HK-2 (cell line): ENCODE measurements around the gene TDRD7.
"Not testable (repeated sequence)": the region's sequence is repeated elsewhere in the genome, so short reads cannot be mapped to it uniquely, and the experiment has no call there.

Experiments used
- DNase-seq: peaks from one replicate; pipeline ENCODE4 v3.0.0-alpha.2; 2018; ENCODE audit not compliant: unreplicated experiment

Gene TDRD7

DNA sequence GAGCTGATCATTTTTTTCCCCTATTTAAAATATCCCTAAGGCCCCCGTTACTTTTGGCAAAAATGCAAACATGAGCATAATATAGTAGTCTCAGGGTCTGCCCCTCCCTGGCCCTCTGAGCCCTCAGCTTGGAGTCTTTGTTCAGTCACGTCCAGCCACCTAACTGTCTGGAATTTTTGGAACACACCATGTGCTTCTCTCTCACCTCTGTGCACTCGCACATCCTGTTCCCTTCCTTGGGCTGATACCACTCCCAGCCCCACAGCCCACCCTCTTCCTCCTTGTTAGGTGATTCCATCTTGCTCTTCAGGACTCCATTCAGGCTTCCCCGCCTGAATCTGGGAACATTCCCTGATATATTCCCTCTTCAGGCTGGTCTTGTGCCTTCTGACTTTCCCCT, 16.0 kb downstream of the TDRD7 start:
- DNase-seq = no peak

DNA sequence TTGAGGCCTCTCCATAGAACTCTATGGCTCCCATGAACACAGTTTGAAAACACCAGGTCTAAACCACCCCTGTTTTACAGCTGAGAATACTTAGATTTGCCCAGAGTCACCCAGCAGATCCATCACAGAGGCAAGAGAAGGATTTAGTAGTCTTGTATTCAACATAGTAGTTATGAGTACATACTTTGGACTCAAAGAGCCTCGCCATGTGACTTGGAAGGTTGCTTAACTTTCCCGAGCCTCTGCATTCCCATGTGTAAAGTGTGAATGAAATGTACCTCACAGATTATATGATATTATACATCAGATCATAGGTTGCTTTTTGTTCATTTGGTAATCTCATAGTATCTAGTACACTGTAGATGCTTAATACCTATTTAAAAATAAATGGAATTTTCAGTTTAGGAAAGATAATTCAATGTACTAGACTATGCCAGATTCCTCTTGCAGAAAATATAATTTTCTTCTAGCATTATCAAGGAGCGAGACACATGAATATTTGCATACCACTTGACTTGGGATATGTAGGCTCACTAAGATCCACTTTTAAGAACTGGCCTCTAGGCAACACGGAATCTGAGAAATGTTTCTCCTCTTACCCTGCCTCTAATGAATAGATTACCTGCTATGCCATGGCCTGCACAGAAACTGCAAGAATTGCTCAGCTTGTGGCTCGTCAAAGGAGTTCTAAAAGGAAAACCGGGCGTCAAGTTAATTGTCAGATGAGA, 18.6 kb downstream of the TDRD7 start:
- no peak for DNase-seq

DNA sequence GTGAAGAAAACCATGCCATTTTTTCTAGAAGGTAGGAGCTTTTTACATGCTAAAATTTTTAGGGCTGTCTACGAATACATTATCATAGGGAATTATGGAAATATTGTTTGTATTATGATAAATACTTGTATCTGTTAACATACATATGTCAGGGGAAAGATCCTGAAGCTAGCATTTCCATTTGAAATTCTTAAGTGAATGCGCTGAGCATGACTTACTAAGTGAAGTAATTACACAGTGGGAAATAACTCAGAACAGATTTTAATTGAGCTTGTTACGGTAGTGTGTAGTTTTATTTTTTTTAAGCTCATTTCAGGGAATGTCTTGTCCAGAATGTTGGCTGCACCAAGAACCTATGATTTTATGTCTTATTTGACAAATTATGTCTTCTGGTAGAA, 19.1 kb downstream of the TDRD7 start:
- DNase-seq = no peak

DNA sequence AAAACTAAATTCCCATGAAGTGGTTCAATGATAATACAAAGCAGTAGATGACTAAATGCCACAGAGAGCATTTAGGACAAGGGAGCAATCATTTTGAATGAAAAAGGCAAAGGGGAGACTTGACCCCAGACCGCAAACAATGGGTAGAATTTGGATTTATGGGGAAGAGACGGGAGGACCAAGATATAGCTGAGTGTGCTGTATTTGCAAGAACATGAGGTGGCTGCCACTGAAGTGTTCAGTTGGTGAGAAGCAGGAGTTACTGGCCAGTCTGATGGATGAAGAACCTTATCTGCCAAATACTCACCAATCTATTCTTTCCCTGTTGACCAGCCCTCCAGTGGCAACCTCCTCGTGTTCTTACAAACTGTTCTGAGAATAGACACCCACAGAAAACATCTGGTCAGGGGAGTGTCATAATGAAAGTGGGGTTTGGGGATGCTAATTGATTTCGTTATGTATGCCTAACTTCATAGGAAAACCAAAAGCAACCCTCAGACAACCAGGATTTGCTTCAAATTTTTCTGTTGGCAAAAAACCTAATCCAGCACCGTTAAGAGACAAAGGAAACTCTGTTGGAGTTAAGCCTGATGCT, 19.8 kb downstream of the TDRD7 start:
- no peak for DNase-seq

DNA sequence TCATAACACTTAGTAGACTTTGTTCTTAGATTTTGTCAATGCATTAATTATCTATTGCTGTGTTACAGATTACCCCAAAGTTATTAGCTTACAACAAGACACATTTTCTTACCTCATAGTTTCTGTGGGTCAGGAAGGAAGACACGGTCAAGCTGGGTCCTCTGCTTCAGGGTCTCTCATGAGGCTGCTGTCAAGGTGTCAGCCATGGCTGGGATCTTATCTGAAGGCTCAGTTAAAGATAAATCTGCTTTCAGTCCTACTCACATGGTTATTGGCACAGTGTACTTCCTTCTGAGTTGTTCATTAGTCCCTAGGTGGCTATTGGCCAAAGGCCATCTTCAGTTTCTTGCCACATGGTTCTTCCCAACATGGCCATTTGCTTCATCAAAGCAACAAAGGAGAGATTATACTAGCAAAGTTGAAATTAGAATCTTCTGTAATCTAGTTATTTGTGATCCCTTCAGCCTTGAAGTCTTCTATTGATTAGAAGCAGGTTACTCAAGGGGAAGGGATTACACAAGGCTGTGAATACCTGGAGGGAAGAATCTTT, 25.2 kb downstream of the TDRD7 start:
- no peak for DNase-seq

DNA sequence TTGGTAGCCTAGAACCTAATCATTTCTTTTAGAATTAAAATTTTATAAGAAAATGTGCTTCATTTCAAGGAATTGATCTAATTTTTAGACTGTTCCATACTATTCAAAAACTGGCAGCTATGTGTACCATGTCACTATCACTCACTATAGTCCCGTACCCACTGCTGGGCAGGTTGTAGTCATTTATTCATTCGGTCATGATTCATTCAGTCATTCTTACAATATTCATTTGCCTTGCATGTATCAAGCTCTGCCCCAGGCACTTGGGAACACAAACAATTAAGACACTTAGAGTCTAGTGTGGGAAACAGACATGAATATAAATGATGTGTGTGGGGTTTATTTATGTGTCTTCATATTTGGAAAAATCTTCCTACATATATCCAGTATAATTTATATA, 26.4 kb downstream of the TDRD7 start:
- DNase-seq = no peak

DNA sequence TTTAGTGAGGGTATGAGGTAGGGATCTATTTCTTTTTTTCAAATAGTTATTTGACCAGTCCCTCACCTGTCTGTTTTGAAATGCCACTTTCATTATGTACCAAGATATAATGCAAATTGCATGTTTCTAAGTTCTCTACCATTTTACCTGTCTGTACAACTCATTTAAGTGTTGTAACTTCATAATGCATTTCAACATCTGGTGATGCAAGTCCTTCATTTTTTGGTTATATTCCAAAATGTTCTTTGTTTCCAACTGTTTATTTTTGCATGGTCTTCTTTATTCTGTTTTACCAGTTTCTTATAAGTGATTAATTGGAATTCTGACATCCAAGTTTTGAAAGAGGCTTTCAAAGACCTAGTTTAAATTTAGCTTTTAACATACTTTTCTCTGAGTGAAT, 26.8 kb downstream of the TDRD7 start:
- DNase-seq = no peak

DNA sequence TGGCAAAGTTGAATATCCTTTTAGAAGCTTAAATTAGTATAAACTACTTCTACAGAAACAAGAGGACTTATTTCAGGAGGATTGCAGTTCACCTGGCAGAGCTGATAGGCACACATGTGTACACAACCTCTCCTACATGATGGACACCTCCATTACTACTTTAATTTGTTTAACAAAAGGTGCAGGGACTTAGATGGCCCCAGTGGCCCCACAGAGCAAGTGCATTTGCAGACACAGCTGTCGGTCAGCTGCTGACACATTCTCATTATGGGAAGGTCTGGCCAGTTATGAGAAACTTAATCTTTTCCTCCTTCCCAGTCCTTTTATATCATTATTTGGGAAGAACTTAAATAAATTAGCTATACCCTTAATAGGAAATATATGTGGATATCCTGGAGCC, 28.3 kb downstream of the TDRD7 start:
- no peak for DNase-seq

DNA sequence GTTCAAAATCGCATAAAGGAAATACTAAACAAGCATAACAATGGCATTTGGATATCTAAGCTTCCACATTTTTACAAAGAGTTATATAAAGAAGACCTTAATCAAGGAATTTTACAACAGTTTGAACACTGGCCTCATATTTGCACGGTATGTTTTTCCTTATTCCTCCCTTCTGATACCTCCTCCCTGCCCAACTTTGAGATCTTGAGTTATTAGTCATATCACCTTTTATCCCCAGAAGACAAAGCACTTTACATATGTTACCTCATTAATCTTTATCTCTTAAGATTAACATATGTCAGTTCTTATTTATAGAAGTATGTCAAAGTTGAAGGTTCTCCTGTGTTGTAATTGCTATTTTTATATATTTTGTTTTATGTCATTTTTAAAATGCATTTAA, 29.8 kb downstream of the TDRD7 start:
- no peak for DNase-seq

DNA sequence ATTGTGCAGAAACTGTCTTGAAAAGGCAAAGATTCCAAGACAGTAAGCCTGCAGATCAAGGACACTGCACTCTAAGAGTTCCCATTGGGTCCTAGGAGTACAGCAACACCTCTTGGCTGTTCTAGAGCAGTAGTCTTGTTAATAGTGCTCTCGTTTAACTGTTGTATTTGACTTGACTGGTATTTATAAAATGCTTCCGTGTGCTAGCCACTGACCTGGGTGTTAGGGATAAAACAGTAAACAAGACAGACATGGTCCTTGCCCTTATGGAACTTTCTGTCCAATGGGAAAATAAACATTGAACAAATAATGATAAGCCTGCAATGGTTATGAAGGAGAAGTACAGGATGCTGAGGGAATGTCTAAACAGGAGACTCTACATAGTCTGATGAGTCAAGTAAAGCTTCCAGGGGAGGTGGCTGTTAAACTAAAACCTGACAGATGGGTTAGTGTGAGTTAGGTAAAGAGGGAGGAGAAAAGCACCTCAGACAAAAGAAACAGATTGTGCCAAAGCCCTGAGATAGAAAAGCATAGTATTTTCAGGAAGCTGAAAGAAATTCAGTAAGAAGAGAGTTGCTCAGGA, 33.3 kb downstream of the TDRD7 start:
- no peak for DNase-seq

DNA sequence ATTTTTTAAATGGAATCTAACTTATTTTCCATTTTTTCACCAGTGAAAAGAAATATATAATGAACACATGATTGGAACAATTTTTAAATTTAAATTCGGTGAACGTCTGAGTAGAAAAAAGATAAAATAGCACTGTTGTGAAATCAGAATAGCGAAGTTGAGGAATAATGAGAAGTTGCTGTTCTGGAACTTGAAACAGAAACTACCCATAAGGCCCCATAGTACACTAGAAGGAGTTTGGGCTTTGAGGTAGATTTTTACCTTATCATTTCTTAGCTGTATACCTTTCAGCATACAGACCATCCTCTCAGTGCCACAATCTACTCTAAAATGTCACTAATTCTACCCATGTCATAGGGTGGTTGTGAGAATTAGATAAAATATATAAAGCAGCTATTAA, 35.1 kb downstream of the TDRD7 start:
- DNase-seq = no peak

DNA sequence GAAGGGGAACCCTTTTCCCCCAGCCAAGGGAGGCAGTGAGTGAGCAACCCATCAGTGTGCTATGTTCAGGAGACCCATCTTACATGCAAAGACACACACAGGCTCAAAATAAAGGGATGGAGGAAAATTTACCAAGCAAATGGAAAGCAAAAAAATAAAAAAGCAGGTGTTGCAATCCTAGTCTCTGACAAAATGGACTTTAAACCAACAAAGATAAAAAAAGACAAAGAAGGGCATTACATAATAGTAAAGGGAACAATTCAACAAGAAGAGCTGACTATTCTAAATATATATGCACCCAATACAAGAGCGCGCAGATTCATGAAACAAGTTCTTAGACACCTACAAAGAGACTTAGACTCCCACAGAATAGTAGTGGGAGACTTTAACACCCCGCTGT, 41.7 kb downstream of the TDRD7 start:
- DNase-seq = not testable (repeated sequence)

DNA sequence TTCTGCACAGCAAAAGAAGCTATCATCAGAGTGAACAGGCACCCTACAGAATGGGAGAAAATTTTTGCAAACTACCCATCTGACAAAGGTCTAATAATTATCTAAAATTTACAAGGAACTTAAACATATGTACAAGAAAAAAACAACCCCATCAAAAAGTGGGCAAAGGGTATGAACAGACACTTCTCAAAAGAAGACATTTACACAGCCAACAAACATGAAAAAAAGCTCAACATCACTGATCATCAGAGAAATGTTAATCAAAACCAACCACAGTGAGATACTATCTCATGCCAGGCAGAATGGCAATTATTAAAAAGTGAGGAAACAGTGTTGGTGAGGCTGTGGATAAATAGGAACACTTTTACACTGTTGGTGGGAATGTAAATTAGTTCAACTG, 44.9 kb downstream of the TDRD7 start:
- not testable (repeated sequence) for DNase-seq

DNA sequence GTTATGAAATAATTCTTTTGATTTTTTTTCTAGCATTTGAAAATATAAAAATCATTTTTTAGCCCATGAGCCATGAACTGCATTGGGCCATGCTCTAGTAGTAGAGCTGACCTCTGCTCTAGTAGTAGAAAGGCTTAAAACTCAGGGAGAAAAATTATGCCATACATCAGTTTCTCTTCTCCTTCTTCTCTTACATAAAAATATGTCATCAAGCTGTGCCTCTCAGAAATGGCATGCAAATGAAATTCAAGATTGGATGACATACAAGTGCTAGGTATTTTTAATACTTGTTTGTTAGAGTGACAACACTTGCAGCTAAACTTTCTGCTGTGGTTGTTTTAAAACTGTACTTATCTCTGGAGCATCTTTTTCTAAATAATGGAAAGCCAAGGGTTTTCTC, 47.4 kb downstream of the TDRD7 start:
- DNase-seq = no peak

DNA sequence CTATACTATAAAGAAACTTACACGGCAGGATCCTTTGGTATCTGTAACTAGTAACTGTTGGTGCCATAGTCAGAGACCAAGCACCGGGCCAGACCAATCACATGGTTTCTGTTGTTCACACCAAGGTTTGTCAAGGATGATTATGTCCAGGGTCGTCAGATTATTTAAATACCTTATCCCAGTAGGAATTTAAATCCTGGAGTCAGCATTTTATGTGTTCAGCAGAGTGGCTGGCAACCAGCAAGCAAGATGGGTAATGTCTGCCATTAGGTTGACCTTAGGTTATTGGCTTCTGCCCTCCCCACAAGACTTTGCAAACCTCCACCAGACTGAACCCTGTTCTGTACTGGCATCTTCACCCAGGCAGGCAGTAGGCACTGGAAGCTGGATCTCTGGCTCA, 50.3 kb downstream of the TDRD7 start:
- no peak for DNase-seq

DNA sequence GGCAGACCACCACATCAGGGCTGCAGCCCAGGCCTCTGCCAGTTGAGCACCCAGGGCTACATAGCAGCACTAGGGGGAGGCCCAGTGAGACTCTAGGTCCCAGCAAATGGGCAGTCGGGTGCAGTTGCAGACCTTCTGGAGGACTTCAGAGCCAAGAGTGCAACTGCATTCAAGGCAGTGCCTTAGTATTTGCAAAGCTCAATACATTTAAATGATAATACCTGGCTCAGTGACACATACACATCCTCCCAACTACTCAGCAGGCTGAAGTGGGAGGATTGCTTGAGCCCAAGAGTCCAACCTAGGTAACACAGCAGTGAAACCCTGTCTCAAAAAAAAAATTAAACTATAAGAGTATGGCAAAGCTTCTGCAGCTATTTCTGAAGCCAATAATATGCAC, 51.0 kb downstream of the TDRD7 start:
- no peak for DNase-seq

DNA sequence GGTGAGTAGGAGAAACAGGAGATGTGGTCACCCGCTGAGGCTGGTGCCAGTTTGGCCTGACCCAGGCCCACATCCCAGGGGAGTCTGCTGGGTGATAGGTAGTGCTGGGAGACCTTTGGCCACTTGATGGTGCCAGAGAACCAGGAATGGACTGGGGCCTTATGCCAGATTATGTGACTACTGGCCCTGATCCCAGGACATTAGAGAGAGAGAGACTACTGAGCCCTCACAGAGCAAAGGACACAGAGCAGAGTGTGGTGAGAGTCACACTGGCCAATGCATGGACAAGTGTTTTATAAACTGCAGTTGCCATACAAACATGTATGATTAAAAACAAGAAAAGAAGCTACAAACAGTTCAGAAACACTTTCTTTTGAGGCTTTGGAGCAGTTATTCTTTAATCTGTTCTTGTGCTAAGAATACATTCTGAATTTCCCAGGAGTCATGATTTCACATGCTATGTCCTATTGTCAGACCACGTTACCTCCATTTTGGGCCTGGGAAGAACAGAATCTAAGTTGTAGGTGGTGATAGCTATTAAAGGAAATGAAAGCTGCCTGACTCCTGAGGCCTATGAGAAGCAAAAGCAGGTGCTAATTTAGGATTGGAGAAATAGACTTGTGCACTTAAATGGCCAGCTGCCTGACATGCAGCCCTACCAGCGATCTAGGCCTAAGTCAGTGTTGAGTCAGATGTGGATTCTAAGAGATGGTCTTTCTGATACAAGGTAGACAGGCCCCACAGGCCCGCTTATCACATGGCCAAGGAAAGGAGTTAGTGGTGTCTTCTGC, 57.0 kb downstream of the TDRD7 start:
- peak; percentile 41 for DNase-seq

DNA sequence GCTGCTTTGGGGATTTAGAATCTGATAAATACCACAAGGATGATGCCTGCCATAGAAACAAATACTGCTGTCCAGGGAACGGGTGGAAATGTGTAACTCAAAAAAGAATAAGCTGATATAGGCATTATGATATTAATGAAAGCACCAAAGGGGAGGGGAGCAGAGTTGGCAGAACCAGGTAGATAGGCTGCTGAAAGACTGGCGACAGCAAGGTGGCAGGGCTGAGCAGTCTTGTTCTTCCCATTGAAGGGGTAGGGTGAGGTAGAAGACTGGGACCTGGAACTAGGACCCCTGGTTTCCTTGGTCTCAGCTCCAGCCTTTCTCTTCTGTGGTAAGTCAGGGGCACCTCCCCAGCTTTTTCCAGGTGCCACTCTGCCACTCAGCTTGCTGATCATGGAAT, 58.2 kb downstream of the TDRD7 start:
- DNase-seq = no peak

DNA sequence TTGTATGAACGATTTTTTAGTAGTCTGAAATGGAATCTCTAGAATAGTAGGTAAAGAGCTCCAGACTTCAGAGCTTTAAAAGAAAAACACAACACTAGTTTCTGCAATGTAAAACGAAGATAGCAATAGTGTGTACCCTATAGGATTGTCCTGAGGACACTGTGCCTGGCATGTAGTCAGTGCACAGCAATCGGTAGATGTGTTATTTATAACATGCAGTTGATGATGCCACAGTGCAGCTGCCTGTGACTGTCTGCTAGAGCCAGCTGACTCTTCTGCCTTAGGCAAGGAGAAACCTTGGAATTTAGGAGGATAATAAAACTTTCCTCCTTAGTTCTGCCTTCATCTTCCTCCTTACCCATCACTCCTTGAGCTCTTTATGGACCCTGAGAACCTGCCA, 61.8 kb downstream of the TDRD7 start:
- no peak for DNase-seq

DNA sequence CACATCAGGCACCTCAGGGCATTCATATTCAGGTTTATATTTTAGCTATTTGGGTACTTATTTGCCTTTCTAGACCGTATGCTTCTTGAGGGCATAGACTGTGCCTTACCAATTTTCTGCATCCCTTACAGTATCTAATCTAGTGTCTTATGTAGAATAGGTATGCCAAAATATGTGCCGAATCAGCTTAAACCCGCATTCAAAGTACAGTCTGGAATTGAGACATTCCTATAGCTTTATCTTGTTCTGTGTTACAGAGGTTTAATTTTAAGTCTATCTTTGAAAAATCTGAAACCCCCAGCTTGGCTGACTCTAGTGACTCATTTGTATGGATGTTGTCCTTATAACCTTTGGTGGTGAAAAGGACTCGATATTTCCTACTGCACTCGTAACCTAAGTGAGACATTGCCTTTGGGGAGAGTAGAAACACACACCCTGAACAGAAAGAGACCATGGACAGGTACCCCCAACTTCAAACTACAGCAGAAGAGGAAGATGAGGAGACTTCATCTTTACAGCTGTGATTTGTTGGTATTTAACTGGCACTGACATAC, 62.6 kb downstream of the TDRD7 start:
- no peak for DNase-seq

DNA sequence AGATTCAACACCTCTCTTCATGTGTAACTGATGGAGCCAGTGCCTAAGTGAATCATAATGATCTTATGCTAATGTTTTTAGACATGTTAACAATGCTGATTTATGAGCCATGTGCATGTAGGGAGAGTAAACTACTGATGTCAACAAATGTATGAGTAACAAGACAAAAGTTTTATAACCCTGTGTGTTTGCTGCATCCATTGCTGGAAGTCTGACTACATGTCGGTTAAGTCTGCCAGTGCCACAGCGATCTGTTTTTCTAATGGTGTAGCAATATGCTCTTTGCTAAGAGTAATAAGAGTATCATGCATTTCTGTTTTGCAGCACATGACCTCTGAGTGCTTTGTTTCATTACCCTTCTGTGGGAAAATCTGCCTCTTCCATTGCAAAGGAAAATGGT, 63.2 kb downstream of the TDRD7 start:
- no peak for DNase-seq

DNA sequence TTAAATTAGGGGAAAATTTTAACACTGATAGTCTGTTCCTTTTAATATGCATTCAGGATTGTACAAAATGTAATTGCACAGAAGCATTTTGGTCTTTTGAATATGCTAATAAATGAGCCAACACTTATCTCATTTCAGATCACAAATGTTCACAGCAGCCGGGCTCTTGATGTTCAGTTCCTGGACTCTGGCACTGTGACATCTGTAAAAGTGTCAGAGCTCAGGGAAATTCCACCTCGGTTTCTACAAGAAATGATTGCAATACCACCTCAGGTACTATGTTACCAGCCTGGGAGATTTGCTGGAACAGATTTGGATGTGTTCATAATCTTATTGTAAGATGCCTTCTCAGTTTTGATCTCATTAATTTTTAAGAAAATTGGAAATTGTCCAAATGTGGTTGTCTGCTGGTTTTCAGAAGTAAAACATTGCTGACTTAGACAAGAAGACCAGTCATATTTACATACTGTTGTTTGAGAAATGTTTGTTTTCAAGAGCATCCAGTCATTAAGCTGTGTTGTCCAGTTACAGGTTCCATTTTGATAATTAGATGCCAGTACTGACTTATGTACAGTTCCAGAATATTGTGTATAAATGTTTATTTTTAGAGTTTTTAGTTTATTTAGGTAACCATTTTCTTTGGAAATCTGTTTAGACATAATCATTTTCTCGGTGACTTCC, 66.5 kb downstream of the TDRD7 start:
- no peak for DNase-seq
